ENCODE results near the gene UGT3A1.
"Not testable (repeated sequence)": the region's sequence is repeated elsewhere in the genome, so short reads cannot be mapped to it uniquely, and the experiment has no call there.

Gene UGT3A1

GRCh38 chr5:36013182-36013581 is 22.0 kb upstream of the UGT3A1 start:
- Mint-ChIP-seq H3K36me3 (no peaks in the 10 kb centered on the region), H3K4me1 (no peaks in the 10 kb centered on the region), H3K27ac (no peak overlapping the region), H3K4me3 (no peak overlapping the region), H3K27me3 (no peaks in the 10 kb centered on the region), H3K9me3 (peaks cover 36% of the 10 kb centered on the region)
- DNase-seq = no peak
- CTCF ChIA-PET = no interaction called here

GRCh38 chr5:36009698-36010097 is 18.5 kb upstream of the UGT3A1 start:
- CTCF ChIA-PET = no interaction called here
- Mint-ChIP-seq H3K27ac (no peak overlapping the region), H3K4me3 (no peak overlapping the region), H3K36me3 (no peaks in the 10 kb centered on the region), H3K9me3 (peaks cover 30% of the 10 kb centered on the region), H3K27me3 (no peaks in the 10 kb centered on the region), H3K4me1 (no peaks in the 10 kb centered on the region)
- DNase-seq = no peak

- no peak for DNase-seq
- Mint-ChIP-seq H3K4me3 (no peak overlapping the region), H3K36me3 (no peaks in the 10 kb centered on the region), H3K4me1 (no peaks in the 10 kb centered on the region), H3K27ac (no peak overlapping the region), H3K27me3 (no peaks in the 10 kb centered on the region), H3K9me3 (peaks cover 16% of the 10 kb centered on the region)
- CTCF ChIA-PET = no interaction called here
Measured at GRCh38 chr5:36007366-36007765, 16.2 kb upstream of the UGT3A1 start.

- CTCF ChIA-PET = no interaction called here
Measured at GRCh38 chr5:36006163-36006562, 15.0 kb upstream of the UGT3A1 start.

GRCh38 chr5:36001032-36001431 is 9.8 kb upstream of the UGT3A1 start:
- Mint-ChIP-seq H3K9me3 (no peaks in the 10 kb centered on the region), H3K36me3 (no peaks in the 10 kb centered on the region), H3K27ac (no peak overlapping the region), H3K27me3 (no peaks in the 10 kb centered on the region), H3K4me1 (no peaks in the 10 kb centered on the region), H3K4me3 (no peak overlapping the region)
- CTCF ChIA-PET = no interaction called here
- no peak for DNase-seq

More at GRCh38 chr5:36006163-36006562, 15.0 kb upstream of the UGT3A1 start:
- Mint-ChIP-seq H3K27me3 (no peaks in the 10 kb centered on the region), H3K9me3 (peaks cover 16% of the 10 kb centered on the region), H3K36me3 (no peaks in the 10 kb centered on the region), H3K4me1 (no peaks in the 10 kb centered on the region), H3K27ac (no peak overlapping the region), H3K4me3 (no peak overlapping the region)
- no peak for DNase-seq

- no peaks in the 10 kb centered on the region for H3K4me1 Mint-ChIP-seq
- H3K36me3 Mint-ChIP-seq = no peaks in the 10 kb centered on the region
- no peak overlapping the region for H3K27ac Mint-ChIP-seq
- CTCF ChIA-PET = no interaction called here
- no peak for DNase-seq
- H3K27me3 Mint-ChIP-seq = peaks cover 3% of the 10 kb centered on the region
- H3K4me3 Mint-ChIP-seq = no peak overlapping the region
- no peaks in the 10 kb centered on the region for H3K9me3 Mint-ChIP-seq
Measured at GRCh38 chr5:35999547-35999946, 8.4 kb upstream of the UGT3A1 start.

- CTCF ChIA-PET = no interaction called here
- no peak overlapping the region for H3K27ac Mint-ChIP-seq
Measured at GRCh38 chr5:35996076-35996475, 4.9 kb upstream of the UGT3A1 start.

GRCh38 chr5:35990520-35990919 is 670 bp downstream of the UGT3A1 start:
- no peaks in the 10 kb centered on the region for H3K9me3 Mint-ChIP-seq
- H3K27me3 Mint-ChIP-seq = peaks cover 19% of the 10 kb centered on the region
- no peak overlapping the region for H3K27ac Mint-ChIP-seq
- H3K4me3 Mint-ChIP-seq = no peak overlapping the region
- no peak for DNase-seq
- no peaks in the 10 kb centered on the region for H3K4me1 Mint-ChIP-seq
- CTCF ChIA-PET = no interaction called here
- H3K36me3 Mint-ChIP-seq = no peaks in the 10 kb centered on the region

More at GRCh38 chr5:35996076-35996475, 4.9 kb upstream of the UGT3A1 start:
- no peak for DNase-seq
- H3K4me1 Mint-ChIP-seq = no peaks in the 10 kb centered on the region
- H3K9me3 Mint-ChIP-seq = no peaks in the 10 kb centered on the region
- no peaks in the 10 kb centered on the region for H3K36me3 Mint-ChIP-seq
- peaks cover 11% of the 10 kb centered on the region for H3K27me3 Mint-ChIP-seq
- no peak overlapping the region for H3K4me3 Mint-ChIP-seq

GRCh38 chr5:35988529-35988928 is 2.7 kb downstream of the UGT3A1 start:
- Mint-ChIP-seq H3K4me1 (no peaks in the 10 kb centered on the region), H3K9me3 (no peaks in the 10 kb centered on the region), H3K27me3 (peaks cover 16% of the 10 kb centered on the region), H3K4me3 (no peak overlapping the region), H3K27ac (no peak overlapping the region), H3K36me3 (no peaks in the 10 kb centered on the region)
- CTCF ChIA-PET = no interaction called here
- no peak for DNase-seq

GRCh38 chr5:35987776-35988175 is 3.4 kb downstream of the UGT3A1 start:
- peaks cover 2% of the 10 kb centered on the region for H3K9me3 Mint-ChIP-seq
- no peaks in the 10 kb centered on the region for H3K36me3 Mint-ChIP-seq
- peaks cover 16% of the 10 kb centered on the region for H3K27me3 Mint-ChIP-seq
- no peaks in the 10 kb centered on the region for H3K4me1 Mint-ChIP-seq
- no peak overlapping the region for H3K4me3 Mint-ChIP-seq
- CTCF ChIA-PET = no interaction called here
- DNase-seq = no peak
- H3K27ac Mint-ChIP-seq = no peak overlapping the region

- CTCF ChIA-PET = no interaction called here
- Mint-ChIP-seq H3K4me1 (no peaks in the 10 kb centered on the region), H3K36me3 (no peaks in the 10 kb centered on the region), H3K9me3 (peaks cover 18% of the 10 kb centered on the region), H3K27ac (no peak overlapping the region), H3K4me3 (no peak overlapping the region), H3K27me3 (peaks cover 5% of the 10 kb centered on the region)
- DNase-seq = no peak
Measured at GRCh38 chr5:35979715-35980114, 11.5 kb downstream of the UGT3A1 start.

GRCh38 chr5:35976859-35977258 is 14.3 kb downstream of the UGT3A1 start:
- H3K27me3 Mint-ChIP-seq, H3K27ac Mint-ChIP-seq, H3K4me3 Mint-ChIP-seq, DNase-seq, H3K4me1 Mint-ChIP-seq, H3K36me3 Mint-ChIP-seq: not testable (repeated sequence)
- peaks cover 13% of the 10 kb centered on the region for H3K9me3 Mint-ChIP-seq
- CTCF ChIA-PET = interaction anchor here (0.8 kb wide), 1 partner anchor 15 kb away, joined by 4 read pairs; no protein-coding TSS in a partner anchor

- no peaks in the 10 kb centered on the region for H3K4me1 Mint-ChIP-seq
- no peaks in the 10 kb centered on the region for H3K36me3 Mint-ChIP-seq
- no peak overlapping the region for H3K4me3 Mint-ChIP-seq
- peaks cover 1% of the 10 kb centered on the region for H3K9me3 Mint-ChIP-seq
- H3K27ac Mint-ChIP-seq = no peak overlapping the region
- CTCF ChIA-PET = no interaction called here
- no peak for DNase-seq
- H3K27me3 Mint-ChIP-seq = peaks cover 11% of the 10 kb centered on the region
Measured at GRCh38 chr5:35974570-35974969, 16.6 kb downstream of the UGT3A1 start.

- Mint-ChIP-seq H3K4me3 (no peak overlapping the region), H3K36me3 (no peaks in the 10 kb centered on the region), H3K9me3 (no peaks in the 10 kb centered on the region), H3K27me3 (peaks cover 9% of the 10 kb centered on the region), H3K27ac (no peak overlapping the region), H3K4me1 (no peaks in the 10 kb centered on the region)
- CTCF ChIA-PET = no interaction called here
- no peak for DNase-seq
Measured at GRCh38 chr5:35971878-35972210, 19.3 kb downstream of the UGT3A1 start.

GRCh38 chr5:35971186-35971877 is 19.9 kb downstream of the UGT3A1 start:
- no peaks in the 10 kb centered on the region for H3K9me3 Mint-ChIP-seq
- H3K27me3 Mint-ChIP-seq = peaks cover 6% of the 10 kb centered on the region
- no peak overlapping the region for H3K4me3 Mint-ChIP-seq
- H3K27ac Mint-ChIP-seq = no peak overlapping the region
- H3K4me1 Mint-ChIP-seq = no peaks in the 10 kb centered on the region
- CTCF ChIA-PET = no interaction called here
- DNase-seq = no peak
- no peaks in the 10 kb centered on the region for H3K36me3 Mint-ChIP-seq
